Urothelium cell line (cell line): Measurements from ENCODE around the gene C3orf62.

ENCODE experiments used
- DNase-seq: peaks from one replicate; pipeline ENCODE4 v3.0.0; 2011; ENCODE audit warnings: low spot score, mixed read lengths
- FAIRE-seq: peaks from 2 replicates; lab custom pipeline; 2011; peaks lifted over from hg19 to GRCh38; lab: Jason Lieb, UNC

C3orf62 gene

DNA sequence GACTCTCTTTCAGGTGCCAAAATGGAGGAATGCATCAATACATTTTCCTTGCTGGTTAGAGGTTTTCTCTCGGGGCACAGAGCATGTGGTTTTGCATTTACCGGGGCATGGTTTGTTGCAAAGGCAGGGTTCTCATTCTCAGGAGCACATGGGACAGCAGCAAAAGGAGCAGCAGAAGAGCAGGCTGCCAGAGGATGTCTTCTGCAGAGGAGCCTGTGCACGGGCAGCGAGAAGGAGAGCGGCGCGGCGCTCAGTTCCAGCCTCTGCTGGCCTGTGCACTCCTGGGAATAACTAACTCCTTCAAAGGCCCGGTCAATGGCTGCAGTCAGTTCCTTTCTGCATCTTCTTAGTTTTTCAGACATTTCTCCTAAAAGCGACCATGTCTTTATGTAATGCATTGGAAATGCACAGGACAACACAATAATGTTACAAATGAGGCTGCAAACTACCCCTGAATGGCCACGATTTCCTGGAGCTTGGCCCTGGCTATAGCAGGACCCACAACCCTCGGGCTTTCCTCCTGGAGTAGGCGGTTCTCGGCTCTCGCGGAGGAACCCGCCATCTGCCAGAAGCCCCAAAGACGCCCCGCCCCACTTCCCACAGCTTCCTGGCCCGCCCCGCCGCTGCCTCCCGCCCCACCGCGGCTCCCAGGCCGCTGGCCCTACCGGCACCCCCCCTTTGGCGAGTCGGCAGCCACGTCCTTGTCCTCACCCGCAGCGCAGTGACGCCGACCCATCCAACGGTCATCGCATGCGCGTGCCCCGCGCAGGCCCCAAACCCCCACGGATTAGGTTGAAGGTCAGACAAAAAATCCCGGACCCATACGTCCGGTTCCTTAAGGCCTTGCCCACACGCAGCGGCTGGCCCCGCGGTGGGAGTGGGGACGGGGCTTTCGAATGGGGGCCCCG, at the start of gene C3orf62:
Gene C3orf62 (minus strand): TSS at position 758 of the 908 bp plus-strand sequence. CDS start 360 bp downstream, at position 398.
- DNase-seq: no peak

DNA sequence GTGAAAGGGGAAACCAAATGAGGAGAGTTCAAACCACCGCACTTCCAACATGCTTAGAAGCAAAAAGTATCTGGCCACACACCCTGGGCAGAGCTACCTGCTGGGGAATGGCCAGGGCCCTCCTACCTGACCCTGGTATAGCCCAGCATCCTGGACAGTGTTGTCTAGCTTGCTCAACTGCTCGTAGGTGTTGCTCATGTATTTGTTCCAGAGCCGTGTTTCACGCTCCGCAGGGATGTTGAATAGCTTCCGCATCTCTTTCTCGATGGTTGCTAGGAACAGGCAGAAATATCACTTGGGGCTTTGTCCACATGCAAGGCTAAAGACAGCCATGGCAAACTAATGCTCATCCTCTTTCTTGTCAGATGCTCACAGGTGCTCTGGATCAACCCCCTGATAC, 47.7 kb upstream of the C3orf62 start:
- FAIRE-seq (no peak), DNase-seq (no peak)

More for the DNA sequence above, at the start of gene C3orf62:
- FAIRE-seq: no peak

- DNase-seq: no peak
- no peak for FAIRE-seq
Measured at GRCh38 chr3:49316696-49317457, 39.8 kb upstream of the C3orf62 start.

- no peak for FAIRE-seq
- no peak for DNase-seq
Measured at GRCh38 chr3:49313896-49314688, 37.1 kb upstream of the C3orf62 start.

- DNase-seq (no peak), FAIRE-seq (no peak)
Measured at GRCh38 chr3:49311283-49311682, 34.3 kb upstream of the C3orf62 start.

- DNase-seq (no peak), FAIRE-seq (no peak)
Measured at GRCh38 chr3:49310677-49311076, 33.6 kb upstream of the C3orf62 start.

DNA sequence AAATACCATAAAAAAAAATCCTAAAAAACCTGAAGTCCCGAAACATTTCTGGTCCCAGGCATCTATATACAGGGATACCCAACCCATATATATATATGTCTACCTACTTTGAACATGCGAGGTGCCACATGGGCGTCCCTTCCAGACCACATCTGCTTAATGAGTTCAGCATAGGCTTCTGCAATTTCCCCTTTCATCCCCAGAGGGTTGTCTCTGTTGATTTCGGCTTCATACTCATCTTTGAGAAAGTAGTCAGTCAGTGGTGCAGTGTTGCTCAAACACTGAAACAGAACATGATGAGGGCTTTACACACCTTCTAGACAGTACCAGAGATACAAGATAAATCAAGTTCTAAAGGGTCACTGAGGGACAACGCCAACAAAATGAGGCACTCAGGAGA, 28.6 kb upstream of the C3orf62 start:
- FAIRE-seq: no peak
- DNase-seq: no peak

GRCh38 chr3:49302613-49303012, 25.6 kb upstream of the C3orf62 start:
- no peak for DNase-seq
- FAIRE-seq: no peak

DNA sequence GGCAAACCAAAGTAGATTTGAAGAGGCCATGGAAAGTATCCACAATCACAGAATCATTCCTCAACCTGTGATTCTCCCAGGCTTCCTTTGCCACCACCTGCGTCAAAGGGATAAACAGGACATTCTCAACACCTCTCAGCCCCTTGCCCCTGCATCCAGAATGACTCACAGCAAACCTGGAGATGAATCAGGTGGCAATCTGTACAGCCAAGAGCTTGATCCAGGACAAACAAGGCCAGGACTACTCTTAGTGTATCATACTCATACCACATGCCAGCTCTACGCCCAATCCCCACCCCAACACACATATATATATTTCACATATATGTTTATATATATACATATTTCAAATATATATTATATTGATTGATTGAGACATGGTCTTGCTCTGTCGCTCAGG, 23.6 kb upstream of the C3orf62 start:
- FAIRE-seq (no peak), DNase-seq (no peak)

DNA sequence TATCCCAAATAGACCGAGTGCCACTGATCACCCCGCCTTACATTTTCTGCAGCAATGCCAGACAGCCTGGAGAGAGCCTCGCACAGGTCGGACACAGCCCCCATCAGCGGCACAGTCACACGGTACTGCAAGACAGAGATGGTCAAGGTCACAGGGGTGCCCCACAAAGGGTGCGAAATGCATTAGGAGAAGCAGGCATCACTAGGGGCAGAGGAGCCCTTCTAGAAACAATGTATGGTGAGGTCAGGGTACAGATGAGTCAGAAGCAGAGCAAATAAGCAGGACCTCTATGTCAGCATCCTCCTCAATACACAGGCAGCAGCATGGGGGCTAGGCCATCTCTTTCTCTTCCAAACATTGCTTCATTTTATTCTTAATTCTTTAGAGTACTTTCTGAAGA, 21.5 kb upstream of the C3orf62 start:
- no peak for DNase-seq
- FAIRE-seq: no peak

DNA sequence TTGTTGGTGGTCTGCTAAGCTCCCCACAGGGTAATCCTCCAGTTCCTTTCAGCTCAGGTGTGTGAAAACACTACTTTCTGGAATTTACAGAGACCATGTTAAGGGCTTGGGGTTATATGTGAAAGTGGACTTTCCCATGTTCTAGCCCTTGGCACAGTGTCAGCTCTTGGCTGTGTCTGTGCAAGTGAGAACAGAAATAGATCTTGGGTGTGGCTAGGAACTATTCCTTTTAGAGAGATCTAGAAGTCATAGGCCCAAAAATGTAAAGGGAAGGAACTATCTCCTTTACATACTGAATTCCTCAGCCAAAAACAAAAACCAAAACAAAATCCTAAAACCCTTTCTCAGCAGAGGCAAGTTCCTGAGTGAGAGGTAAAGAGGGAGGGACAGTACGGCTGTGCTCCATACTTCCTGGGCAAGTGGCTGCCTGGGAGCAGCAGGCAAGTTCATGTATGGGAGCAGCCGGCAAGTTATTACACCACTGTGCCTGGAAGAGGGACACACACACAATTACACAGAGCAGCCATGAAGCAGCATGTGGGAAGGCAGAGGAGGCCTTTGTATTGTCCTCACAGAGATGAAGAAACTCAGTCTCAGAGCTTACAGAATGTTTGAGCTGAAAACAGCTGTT, 19.9 kb upstream of the C3orf62 start:
- DNase-seq (no peak), FAIRE-seq (no peak)

DNA sequence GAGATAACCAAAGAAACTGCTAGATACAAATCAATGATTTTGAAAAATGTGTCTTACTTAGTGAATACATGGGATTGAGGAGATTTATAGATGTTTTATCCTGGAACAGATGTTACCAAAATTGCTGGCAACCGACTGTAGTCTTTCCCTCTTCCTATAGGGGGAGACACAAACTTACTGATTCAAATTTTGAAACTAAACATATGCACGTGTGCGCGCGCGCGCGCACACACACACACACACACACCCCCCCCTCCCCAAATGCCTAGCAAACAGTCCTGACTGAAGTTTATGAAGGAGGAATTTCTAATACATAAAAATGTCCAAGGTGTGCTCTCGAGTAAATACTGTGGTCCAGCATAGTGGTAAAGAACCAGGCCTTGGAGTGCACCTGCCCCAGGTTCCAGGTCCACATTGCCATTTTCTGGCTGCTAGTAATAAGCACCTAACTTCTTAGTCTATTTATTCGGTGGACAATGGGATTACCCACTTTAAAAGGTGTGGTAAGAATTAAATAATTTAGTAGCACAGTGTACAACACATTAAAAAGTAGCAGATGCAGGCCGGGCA, 18.5 kb upstream of the C3orf62 start:
- FAIRE-seq (no peak), DNase-seq (peak; percentile 31)

- DNase-seq (no peak), FAIRE-seq (no peak)
Measured at GRCh38 chr3:49294343-49294742, 17.3 kb upstream of the C3orf62 start.

DNA sequence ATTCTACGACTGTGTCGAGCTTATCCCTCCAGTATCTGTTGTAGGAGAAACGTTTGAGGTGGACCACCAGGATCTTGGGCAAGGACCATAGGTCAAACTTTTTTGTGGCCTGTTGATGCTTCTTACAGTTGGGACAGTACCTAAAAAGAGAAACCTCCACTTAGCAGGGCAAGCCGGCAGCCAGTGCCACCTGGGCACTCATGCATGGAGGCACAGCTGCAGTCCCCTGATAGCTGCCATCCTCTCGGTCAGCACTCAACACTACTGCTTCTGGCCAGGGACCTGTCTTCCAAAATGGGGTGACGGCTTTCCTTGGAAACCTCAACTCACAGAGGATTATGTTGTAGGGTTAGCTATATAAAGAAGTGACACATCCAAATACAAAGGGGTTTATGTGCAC, 7.0 kb upstream of the C3orf62 start:
- FAIRE-seq (no peak), DNase-seq (no peak)

- FAIRE-seq: no peak
Measured at GRCh38 chr3:49279376-49279775, 2.3 kb upstream of the C3orf62 start.

GRCh38 chr3:49278548-49278947, 1.5 kb upstream of the C3orf62 start:
- DNase-seq: no peak
- FAIRE-seq: no peak

More at GRCh38 chr3:49279376-49279775, 2.3 kb upstream of the C3orf62 start:
- DNase-seq: no peak

DNA sequence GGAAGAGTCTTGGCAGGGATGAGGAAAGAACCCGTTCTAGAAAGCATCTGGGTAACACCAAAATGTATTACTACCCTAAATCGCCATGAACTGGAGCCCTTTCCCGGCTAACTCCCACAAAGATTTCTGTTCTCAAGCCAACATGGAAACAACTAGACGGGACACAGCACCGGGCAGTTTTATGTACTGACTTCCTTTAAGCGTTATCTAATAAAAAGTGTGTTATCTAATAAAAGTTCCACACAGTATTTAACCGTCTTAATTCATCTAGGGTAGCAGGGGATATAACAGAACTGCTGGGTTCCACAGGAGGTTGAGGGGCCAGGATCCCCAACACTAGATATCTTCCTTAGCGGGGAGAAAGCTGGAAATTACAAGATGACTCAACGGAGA, 347 bp upstream of the C3orf62 start:
- DNase-seq (no peak), FAIRE-seq (no peak)

DNA sequence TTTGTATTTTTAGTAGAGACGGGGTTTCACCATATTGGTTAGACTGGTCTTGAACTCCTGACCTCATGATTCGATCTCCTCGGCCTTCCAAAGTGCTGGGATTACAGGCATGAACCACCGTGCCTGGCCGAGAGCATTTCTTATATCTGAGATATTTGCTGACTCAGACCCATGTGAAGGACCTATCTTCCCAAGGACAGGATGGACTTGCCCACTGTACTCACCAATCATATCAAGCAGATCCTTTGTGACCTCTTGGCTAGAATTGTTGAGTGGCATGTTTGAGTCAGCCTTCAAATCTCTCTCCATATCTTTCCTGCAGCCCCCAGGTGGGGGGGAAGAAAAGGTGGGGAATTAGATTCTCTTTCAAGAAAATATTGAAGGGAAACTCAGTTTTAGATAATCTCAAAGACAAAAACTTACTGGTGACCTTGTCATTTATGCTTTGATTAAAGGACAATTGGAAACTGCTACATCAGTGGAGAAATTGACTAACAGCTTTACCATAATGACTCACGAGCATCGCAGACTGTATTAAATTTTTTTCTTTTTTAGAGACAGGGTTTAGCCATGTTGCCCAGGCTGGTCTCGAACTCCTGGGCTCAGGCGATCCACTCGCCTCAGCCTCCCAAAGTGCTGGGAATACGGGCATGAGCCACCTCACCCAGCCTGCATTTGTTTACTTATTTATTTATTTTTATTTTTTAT, 3.1 kb downstream of the C3orf62 start:
- FAIRE-seq (no peak), DNase-seq (no peak)

DNA sequence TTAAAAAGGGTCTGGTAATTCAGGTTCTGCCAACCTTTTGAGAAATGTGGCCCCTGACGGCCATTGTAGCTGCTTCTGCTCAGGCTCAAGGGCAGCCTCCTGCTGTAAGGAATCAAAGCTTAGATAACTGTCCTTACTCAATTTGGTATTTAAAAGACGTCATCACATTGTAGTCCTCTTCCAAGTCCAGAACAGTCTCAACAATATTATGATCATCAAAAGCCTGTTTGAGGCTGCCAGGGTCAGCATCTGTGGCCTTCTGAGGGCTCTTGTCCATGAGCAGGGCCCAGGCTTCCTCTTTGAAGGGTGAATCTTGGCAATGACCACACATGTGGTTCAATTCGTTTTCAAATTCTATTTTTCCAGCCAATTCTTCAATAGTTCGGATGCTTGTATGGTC, 6.0 kb downstream of the C3orf62 start:
- DNase-seq (no peak), FAIRE-seq (no peak)

DNA sequence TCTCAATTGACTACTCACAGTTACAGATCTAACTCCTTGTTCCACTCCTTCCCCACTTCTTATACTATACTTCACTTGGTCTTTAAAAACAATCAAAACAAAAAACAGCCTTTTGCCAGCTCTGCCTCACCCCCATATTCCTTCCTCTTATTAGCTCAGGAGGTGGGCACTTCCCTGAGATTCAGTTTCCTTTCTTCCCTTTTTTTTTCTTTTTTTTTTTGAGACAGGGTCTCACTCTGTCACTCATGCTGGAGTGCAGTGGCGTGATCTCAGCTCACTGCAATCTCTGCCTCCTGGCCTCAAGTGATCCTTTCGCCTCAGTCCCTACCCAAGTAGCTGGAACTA, 6.9 kb downstream of the C3orf62 start:
- DNase-seq (no peak), FAIRE-seq (no peak)
